ENCODE measurements around the gene DOCK8.

DOCK8 gene

DNA sequence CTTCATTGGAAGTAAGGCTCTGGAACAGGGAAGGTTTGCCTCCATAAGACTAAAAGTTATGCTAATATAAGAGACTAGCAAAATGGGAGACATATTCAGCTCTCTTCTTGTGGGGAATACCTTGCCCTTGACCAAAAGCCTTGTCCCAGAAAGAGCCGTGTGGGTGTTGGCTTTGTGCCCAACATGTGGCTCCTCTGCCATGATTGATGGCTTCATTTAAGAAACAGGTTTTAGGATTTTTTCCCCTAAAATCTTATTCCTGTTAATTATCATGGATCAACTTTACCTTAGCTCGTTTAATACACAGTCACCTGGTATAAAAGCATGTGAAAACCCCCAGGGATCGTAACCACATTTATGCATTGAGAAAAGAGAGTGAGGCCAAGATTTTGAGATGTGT is 38.9 kb downstream of the DOCK8 start:
- TF ChIP-seq, protein P1, sequence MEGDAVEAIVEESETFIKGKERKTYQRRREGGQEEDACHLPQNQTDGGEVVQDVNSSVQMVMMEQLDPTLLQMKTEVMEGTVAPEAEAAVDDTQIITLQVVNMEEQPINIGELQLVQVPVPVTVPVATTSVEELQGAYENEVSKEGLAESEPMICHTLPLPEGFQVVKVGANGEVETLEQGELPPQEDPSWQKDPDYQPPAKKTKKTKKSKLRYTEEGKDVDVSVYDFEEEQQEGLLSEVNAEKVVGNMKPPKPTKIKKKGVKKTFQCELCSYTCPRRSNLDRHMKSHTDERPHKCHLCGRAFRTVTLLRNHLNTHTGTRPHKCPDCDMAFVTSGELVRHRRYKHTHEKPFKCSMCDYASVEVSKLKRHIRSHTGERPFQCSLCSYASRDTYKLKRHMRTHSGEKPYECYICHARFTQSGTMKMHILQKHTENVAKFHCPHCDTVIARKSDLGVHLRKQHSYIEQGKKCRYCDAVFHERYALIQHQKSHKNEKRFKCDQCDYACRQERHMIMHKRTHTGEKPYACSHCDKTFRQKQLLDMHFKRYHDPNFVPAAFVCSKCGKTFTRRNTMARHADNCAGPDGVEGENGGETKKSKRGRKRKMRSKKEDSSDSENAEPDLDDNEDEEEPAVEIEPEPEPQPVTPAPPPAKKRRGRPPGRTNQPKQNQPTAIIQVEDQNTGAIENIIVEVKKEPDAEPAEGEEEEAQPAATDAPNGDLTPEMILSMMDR (conservative IDR thresholded peaks at IDR 0.05): no peak
- TF ChIP-seq ZFX (IDR thresholded peaks at IDR 0.05): no peak
- H3K27ac ChIP-seq: no peak overlapping the region

DNA sequence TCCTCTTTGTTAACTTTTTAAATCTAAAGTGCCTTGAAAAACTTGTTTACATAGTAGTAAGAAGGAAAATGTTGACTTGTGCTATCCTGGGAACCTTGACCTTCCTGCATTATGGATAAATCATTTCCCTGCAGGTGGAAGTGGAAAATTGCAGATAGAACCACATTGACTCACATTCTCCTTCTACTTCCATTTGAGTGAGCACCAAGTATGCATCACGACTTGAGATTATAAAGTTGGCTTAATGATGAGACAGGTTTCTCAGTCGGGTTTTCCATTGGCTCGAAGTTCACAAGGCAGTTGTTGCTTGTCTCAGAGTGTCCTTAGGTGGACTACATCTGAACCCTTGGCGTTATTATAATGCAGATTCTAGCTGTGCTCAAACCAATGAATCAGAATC is 39.9 kb downstream of the DOCK8 start:
- H3K27ac ChIP-seq: no peak overlapping the region
- TF ChIP-seq, protein P1 (conservative IDR thresholded peaks at IDR 0.05): no peak
- no peak for TF ChIP-seq ZFX (IDR thresholded peaks at IDR 0.05)

DNA sequence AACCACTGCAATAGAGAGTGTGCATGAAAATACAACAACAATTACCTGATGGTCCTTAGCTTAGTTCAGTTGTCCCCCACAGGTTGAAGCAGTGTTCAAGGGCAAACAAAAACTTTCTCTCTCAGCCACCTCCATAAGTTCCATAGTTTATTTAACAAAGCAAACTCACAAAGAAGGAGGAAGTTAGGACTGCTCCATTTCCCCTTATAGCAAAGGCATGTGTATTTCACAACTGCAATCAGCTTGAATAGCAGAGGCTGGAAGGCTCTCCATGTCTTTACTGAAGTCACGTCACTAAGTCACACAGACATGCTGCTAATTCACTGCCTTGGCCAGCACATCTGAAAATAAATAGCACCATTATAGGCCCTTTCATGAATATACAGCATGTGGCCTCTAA is 43.3 kb downstream of the DOCK8 start:
- H3K27ac ChIP-seq: no peak overlapping the region
- TF ChIP-seq, protein P1 (conservative IDR thresholded peaks at IDR 0.05): no peak
- TF ChIP-seq ZFX (IDR thresholded peaks at IDR 0.05): no peak

DNA sequence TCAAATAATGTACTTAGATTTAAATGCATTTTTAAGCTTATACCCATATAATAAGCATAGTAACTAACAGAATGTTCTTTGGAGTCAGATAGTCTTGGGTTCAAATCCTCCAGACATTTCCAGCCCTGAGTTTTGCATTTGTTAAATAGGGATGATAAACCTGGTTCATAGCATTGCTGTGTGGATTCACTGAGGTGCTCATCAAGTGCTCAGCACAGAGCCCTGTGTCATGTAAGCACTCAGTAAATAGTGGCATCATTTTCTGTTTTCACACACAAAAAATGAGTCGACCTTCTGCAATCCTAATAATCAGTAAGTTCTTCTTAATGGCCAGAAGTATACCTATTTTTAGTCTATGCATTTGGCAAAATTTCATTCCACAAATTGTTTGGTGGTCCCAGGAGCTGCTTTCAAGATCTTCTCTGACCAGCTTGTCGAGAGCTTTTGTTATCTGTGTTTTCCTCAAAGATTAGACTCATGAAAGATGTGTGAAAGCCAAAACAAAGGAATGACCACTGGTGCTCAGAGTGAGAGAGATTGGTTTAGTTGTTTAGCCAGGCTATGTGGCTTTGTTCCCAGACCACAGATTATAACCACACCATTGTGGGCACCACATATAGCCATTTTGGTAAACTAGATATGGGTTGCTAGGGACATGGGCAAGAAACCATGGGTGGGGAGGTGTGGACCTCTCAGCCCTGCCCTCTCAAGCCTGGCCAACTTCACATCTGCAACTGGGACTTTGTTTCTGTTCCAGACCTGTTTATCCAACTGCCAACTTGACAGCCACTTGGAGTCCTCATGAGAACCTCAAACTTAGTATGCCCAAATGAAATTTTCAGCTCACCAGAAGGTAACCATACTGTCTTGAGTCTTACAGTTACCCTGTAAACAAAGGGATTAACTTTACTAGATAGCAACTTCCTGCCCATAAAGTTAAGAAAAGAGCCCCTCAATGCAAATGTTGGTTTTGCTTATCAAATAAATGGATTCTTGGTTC is 45.0 kb downstream of the DOCK8 start:
- TF ChIP-seq ZFX (IDR thresholded peaks at IDR 0.05): no peak
- TF ChIP-seq, protein P1 (conservative IDR thresholded peaks at IDR 0.05): no peak
- no peak overlapping the region for H3K27ac ChIP-seq

DNA sequence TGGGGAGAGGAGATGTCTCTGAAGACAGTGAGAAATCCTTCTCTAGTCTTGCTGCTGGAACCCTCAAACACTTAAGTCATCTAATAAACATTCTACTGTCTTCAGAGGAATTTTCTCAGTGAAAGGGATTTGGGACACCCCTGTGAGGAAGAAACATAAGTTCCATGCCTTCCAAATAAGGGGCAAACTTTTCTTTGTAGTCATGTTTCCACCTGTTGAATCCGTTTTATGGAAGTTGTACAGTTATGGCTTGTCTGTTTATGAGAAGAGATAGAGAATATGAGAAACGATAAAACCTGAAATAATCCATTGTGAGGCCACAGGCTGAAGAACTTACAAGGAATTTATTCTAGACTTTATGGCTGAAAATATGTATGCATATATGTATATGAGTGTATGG is 49.6 kb downstream of the DOCK8 start:
- TF ChIP-seq, protein P1 (conservative IDR thresholded peaks at IDR 0.05): no peak
- TF ChIP-seq ZFX (IDR thresholded peaks at IDR 0.05): no peak

DNA sequence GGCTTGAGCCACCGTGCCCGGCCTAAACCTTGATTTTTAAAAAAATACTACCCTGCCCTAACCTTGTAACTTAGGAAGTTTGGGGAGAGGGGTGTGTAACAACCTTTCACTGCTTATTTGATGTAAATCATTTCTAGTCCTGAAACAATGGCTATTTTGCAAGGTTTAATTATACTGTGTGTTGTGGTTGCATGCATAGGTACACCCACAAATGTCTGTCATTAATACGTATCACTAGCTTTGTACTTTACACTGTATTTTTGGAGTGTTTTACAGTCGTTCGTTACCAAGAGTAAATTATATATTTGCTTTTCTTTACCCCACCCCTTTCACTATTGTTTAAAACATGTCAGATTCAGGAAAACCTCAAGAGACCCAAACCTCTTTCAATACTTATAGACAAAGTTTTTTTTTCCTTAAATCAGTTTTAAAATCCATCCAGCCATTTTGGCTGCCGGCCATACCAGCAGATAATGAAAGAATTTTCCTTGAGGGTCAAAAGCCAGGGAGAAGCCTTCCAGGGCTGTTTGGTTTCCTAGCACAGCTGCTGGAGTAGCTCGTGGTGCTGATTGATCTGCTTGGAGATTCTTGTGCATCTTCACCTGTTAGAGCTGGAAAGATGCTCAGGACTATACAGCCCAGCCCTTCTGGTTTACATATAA is 50.7 kb downstream of the DOCK8 start:
- H3K27ac ChIP-seq: no peak overlapping the region
- TF ChIP-seq, protein P1 (conservative IDR thresholded peaks at IDR 0.05): no peak
- no peak for TF ChIP-seq ZFX (IDR thresholded peaks at IDR 0.05)

More for the DNA sequence above, 49.6 kb downstream of the DOCK8 start:
- no peak overlapping the region for H3K27ac ChIP-seq

DNA sequence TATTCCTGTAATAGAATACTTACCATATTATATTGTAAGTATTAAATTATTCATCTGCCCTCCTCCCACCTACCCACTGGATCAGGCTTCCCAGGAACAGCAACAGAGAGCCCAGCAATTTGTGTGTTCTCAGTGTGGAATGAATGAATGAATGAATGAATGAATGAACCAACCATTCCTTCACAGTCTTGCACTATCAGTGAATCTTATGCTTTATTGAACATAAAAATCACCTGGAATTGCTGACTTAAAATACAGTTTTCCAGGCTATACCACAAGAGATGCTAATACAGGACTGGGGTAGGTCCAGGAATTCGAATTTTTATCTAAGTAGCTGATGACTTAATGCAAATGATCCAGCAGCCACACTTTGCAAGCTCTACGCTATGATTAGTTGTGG is 51.6 kb downstream of the DOCK8 start:
- no peak for TF ChIP-seq ZFX (IDR thresholded peaks at IDR 0.05)
- TF ChIP-seq, protein P1 (conservative IDR thresholded peaks at IDR 0.05): no peak
- H3K27ac ChIP-seq: no peak overlapping the region

Measured in C4-2B (cell line).